Transverse colon (tissue), 4 donors: ENCODE data around the gene RTP5. TPM values are rescaled to one million over a fixed set of nuclear protein-coding genes. Genes with fewer than 3 reads are reported as not detected.

Experiments
- DNase-seq: peaks from one replicate; pipeline ENCODE4 v3.0.0-alpha.2; 2019
- H3K27ac ChIP-seq, 4 donors: fragments of 200-600 bp; sonication (generic); 2 replicates each; pipeline ENCODE4 v1.5.1; 2016 to 2018; ENCODE audit warnings: inconsistent platforms in 4 of 4
- H3K27me3 ChIP-seq: fragments of 200-600 bp; sonication (generic); 2 replicates; pipeline ENCODE4 v1.5.1; 2017; ENCODE audit warnings: inconsistent platforms
- H3K36me3 ChIP-seq, 4 donors: fragments of 200-600 bp; sonication (generic); 2 replicates each; pipeline ENCODE4 v1.5.1; 2017 to 2019; ENCODE audit warnings: inconsistent platforms in 4 of 4
- H3K4me1 ChIP-seq, 4 donors: fragments of 200-600 bp; sonication (generic); 2 replicates each; pipeline ENCODE4 v1.5.1; 2017 to 2020; ENCODE audit warnings: inconsistent platforms in 4 of 4
- H3K4me3 ChIP-seq, 4 donors: fragments of 200-600 bp; sonication (generic); 1 replicate in 1 of 4; 2 replicates in 3 of 4; pipeline versions ENCODE4 v1.5.1 to v1.6.1; 2017 to 2019; ENCODE audit warnings: inconsistent platforms in 4 of 4
- H3K9me3 ChIP-seq, 2 donors: fragments of 200-600 bp; sonication (generic); 2 replicates each; pipeline ENCODE4 v1.5.1; 2017 to 2019; ENCODE audit warnings: inconsistent platforms in 2 of 2
- CTCF ChIP-seq, 5 experiments: fragments of 200-600 bp in 3 of 5; fragments of 450-650 bp in 2 of 5; sonication (generic) in 3 of 5; IDR thresholded peaks; 1 replicate in 2 of 5; 2 replicates in 3 of 5; pipeline ENCODE4 v1.5.1; 2016 to 2017; ENCODE audit warnings: antibody characterized with exemption in 5 of 5, inconsistent platforms in 3 of 5, mild to moderate bottlenecking in 2 of 5, moderate library complexity in 1 of 5
- EP300 ChIP-seq: sonication (generic); formaldehyde crosslinking; IDR thresholded peaks from one replicate; pipeline ENCODE4 v1.6.1; 2017; ENCODE audit warnings: antibody characterized with exemption, low read depth
- POLR2A ChIP-seq: fragments of 450-650 bp; IDR thresholded peaks from one replicate; pipeline ENCODE4 v1.6.1; 2016; ENCODE audit warnings: antibody characterized with exemption, mild to moderate bottlenecking, moderate library complexity
- POLR2AphosphoS5 ChIP-seq, 3 donors: sonication (generic); formaldehyde crosslinking; IDR thresholded peaks; one replicate each; pipeline ENCODE4 v1.6.1; 2016; ENCODE audit warnings: antibody characterized with exemption in 3 of 3
- WGBS, 2 donors: methylation state at CpG; one replicate each; pipeline ENCODE4 v1.1.5; 2018; ENCODE audit warnings: low coverage in 1 of 2; 5-methylcytosine and 5-hydroxymethylcytosine counted together
- in situ Hi-C, 4 donors: fragments of 200-750 bp; cut with MboI; loops; one replicate each; pipeline versions ENCODE4 v1.15.0 to v1.15.1; 2017; ENCODE audit warnings: low sequenced_read_pairs in 3 of 4, low pct_ligation_motif_present in 1 of 4, low pct_unique_long_range_greater_than_20kb in 1 of 4
- intact Hi-C: fragments of 100-400 bp; cut with DNase I; formaldehyde crosslinking; loops from one replicate; pipeline ENCODE4 v1.15.1; 2023; ENCODE audit warnings: low total_unique reads
- total RNA-seq, 4 donors: library from RNA; depleted of rRNA; stranded (reverse); fragments of >200 nt; gene quantifications; one replicate each; pipeline ENCODE4 v1.1.0, GENCODE V29; 2016

The RTP5 gene
- total RNA-seq, 4 donors from 2014 or later: 0.16 TPM; not detected in 3

GRCh38 chr2:241859436-241860183 lies 9.9 kb upstream of the RTP5 start:
- H3K4me3 ChIP-seq: peak overlapping the region in 3 of 4 donors; percentile 5 to 29 (median 12)
- peak overlapping the region; percentile 18 to 70 (median 57) for H3K27ac ChIP-seq
- H3K36me3 ChIP-seq: no peaks in the 10 kb centered on the region
- intact Hi-C loops (no loop called here), in situ Hi-C loops (no loop called here)
- peaks cover 36% of the 10 kb centered on the region for H3K27me3 ChIP-seq
- peaks cover 12 to 18% (median 15%) of the 10 kb centered on the region in 4 donors for H3K4me1 ChIP-seq
- DNase-seq: peak; percentile 47
- no peaks in the 10 kb centered on the region for H3K9me3 ChIP-seq
- WGBS, 2 donors: 14% methylated on average over 28 of the region's 30 CpGs; no CpG with 5 or more reads in 1 of the 2 donors
- TF ChIP-seq POLR2A (no peak), CTCF (IDR thresholded peaks at IDR 0.05) (peak in 2 of 5 experiments; percentile 8 to 27), EP300 (no peak), POLR2AphosphoS5 (IDR thresholded peaks at IDR 0.05) (no peak)

GRCh38 chr2:241860184-241861078 lies 9.1 kb upstream of the RTP5 start:
- in situ Hi-C loops (no loop called here), intact Hi-C loops (no loop called here)
- Histone ChIP-seq H3K27me3 (peaks cover 36% of the 10 kb centered on the region), H3K4me3 (peak overlapping the region in 1 of 4 donors; percentile 29), H3K36me3 (no peaks in the 10 kb centered on the region), H3K9me3 (no peaks in the 10 kb centered on the region), H3K27ac (peak overlapping the region; percentile 18 to 70 (median 57)), H3K4me1 (peaks cover 12 to 18% (median 15%) of the 10 kb centered on the region in 4 donors)
- no peak for DNase-seq
- no peak for TF ChIP-seq POLR2AphosphoS5 (IDR thresholded peaks at IDR 0.05)
- TF ChIP-seq EP300: no peak
- TF ChIP-seq POLR2A: no peak
- TF ChIP-seq CTCF (IDR thresholded peaks at IDR 0.05): no peak
- 81% methylated on average over 10 of the region's 10 CpGs; no CpG with 5 or more reads in 1 of the 2 donors for WGBS, 2 donors

- H3K27ac ChIP-seq: no peak overlapping the region
- H3K9me3 ChIP-seq: no peaks in the 10 kb centered on the region
- H3K27me3 ChIP-seq: peaks cover 39% of the 10 kb centered on the region
- in situ Hi-C loops (no loop called here), intact Hi-C loops (no loop called here)
- 97 to 100% methylated on average over 1 of the region's 1 CpG for WGBS, 2 donors
- TF ChIP-seq CTCF (IDR thresholded peaks at IDR 0.05) (no peak), POLR2A (no peak), EP300 (no peak), POLR2AphosphoS5 (IDR thresholded peaks at IDR 0.05) (no peak)
- H3K4me1 ChIP-seq: peaks cover 12 to 18% (median 15%) of the 10 kb centered on the region in 4 donors
- no peak for DNase-seq
- H3K4me3 ChIP-seq: no peak overlapping the region
- H3K36me3 ChIP-seq: no peaks in the 10 kb centered on the region
Observed at GRCh38 chr2:241861264-241861663, 8.3 kb upstream of the RTP5 start.

- Histone ChIP-seq H3K27ac (no peak overlapping the region), H3K36me3 (no peaks in the 10 kb centered on the region), H3K9me3 (no peaks in the 10 kb centered on the region), H3K4me3 (no peak overlapping the region), H3K27me3 (peaks cover 47% of the 10 kb centered on the region), H3K4me1 (peaks cover 12 to 18% (median 15%) of the 10 kb centered on the region in 4 donors)
- 89% methylated on average over 1 to 8 of the region's 8 CpGs for WGBS, 2 donors
- intact Hi-C loops (no loop called here), in situ Hi-C loops (no loop called here)
- no peak for TF ChIP-seq POLR2A
- no peak for TF ChIP-seq POLR2AphosphoS5 (IDR thresholded peaks at IDR 0.05)
- TF ChIP-seq EP300: no peak
- no peak for TF ChIP-seq CTCF (IDR thresholded peaks at IDR 0.05)
- DNase-seq: no peak
Observed at GRCh38 chr2:241862093-241862492, 7.4 kb upstream of the RTP5 start.
